Thyroid gland (tissue), 4 donors: ENCODE results near the gene PHKG2.

Source experiments
- CTCF ChIP-seq, 6 experiments: fragments of 200-600 bp in 3 of 6; fragments of 450-650 bp in 3 of 6; sonication (generic) in 3 of 6; IDR thresholded peaks; one replicate each; pipeline ENCODE4 v1.5.1; 2016 to 2019; ENCODE audit warnings: antibody characterized with exemption in 6 of 6, mild to moderate bottlenecking in 2 of 6, inconsistent platforms in 1 of 6, moderate library complexity in 1 of 6
- POLR2A ChIP-seq, 2 donors: fragments of 450-650 bp; IDR thresholded peaks; one replicate each; pipeline ENCODE4 v1.6.1; 2017; ENCODE audit warnings: antibody characterized with exemption in 2 of 2, mild to moderate bottlenecking in 2 of 2, moderate library complexity in 1 of 2

- TF ChIP-seq CTCF (IDR thresholded peaks at IDR 0.05) (no peak), POLR2A (IDR thresholded peaks at IDR 0.05) (no peak)
These were observed 36.5 kb upstream of the PHKG2 start for GRCh38 chr16:30711712-30712111.
